LoVo (cell line): ENCODE data around the gene MMP27.
"Not testable (repeated sequence)": the region's sequence is repeated elsewhere in the genome, so short reads cannot be mapped to it uniquely, and the experiment has no call there.

Experiments
- DNase-seq: peaks from one replicate; pipeline ENCODE4 v3.0.0-alpha.2; 2016; ENCODE audit warnings: low spot score

Gene MMP27

DNA sequence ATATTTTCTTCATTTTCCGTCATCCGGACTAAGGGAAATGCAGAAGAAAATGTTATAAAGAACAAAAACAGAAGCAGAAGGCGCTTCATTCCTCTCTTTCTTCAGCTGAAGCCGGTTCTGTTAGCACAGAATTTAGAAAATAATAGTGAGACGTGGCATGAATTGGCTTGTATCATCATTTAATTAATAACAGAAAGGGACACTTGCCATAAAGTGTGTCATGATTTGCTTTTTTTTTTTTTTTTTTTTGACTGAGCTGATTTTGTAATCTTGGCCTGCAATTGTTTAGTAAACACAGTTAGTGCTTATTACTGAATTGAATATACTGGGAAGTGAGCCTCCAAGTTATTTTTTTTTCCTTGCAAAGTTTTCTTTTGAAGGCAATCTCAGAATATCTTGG, at the start of gene MMP27:
Gene MMP27, minus strand, starts transcription at position 144 of the 400 bp plus-strand sequence. Its CDS starts 55 bp downstream, at position 89.
- no peak for DNase-seq

DNA sequence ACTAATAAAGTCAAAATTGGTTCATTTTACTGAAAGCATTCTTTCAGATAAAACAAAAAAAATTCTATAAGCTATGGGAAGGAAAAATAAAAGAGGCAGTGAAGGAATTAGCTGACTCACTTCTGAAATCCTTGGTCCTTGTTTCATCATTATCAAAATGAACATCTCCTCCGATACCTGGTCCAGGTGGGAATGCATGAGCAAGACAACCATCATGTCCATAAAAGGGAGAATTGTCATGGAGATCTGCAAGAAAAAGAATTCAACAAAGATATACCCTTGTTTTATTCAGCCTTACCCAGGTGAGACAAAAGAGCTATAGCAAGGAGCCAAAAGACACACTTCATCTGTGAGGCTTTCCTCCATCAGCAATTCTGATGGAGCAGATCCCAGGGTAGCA, 47.7 kb upstream of the MMP27 start:
- DNase-seq = no peak

DNA sequence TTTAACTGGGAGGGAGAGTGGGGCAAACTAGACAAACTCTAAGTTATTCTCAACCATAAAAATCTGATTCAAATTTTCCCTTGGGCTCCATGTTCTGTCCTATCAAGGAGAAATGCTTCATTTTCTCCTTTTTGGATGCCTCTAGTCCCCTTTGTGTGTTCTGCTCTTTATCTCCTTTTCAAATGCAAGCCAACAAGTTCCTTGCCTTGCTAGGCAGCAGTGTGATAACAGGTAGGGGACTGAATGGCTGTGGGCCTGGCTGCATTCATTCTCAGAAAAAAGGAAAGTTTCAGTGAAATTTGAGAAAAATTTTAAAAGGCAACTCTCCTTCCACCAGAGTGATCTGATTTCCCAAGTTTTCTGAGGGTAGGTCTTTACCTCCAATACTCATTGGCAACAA, 46.1 kb upstream of the MMP27 start:
- no peak for DNase-seq

- DNase-seq = no peak
Observed at GRCh38 chr11:102749101-102749722, 43.6 kb upstream of the MMP27 start.

- not testable (repeated sequence) for DNase-seq
Observed at GRCh38 chr11:102746746-102747578, 41.4 kb upstream of the MMP27 start.

DNA sequence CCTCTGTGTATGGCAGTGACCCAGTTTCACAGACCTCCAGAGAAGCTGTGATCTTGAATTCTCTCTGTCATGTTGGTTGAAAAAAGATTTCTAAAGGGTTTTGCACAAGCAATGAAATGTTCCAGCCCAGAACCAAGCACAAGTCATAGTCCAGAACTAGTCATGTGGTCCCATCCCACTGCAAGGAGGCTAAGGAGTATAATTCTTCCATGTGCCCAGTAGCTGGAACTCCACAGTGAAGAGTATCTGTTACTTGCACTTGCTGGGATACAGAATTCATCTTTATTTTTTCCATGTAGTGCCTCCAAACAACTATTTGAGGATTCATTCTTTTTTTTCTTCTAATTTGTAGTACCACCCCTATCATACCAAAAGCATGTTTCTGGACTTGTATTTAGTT, 29.1 kb upstream of the MMP27 start:
- DNase-seq = no peak

DNA sequence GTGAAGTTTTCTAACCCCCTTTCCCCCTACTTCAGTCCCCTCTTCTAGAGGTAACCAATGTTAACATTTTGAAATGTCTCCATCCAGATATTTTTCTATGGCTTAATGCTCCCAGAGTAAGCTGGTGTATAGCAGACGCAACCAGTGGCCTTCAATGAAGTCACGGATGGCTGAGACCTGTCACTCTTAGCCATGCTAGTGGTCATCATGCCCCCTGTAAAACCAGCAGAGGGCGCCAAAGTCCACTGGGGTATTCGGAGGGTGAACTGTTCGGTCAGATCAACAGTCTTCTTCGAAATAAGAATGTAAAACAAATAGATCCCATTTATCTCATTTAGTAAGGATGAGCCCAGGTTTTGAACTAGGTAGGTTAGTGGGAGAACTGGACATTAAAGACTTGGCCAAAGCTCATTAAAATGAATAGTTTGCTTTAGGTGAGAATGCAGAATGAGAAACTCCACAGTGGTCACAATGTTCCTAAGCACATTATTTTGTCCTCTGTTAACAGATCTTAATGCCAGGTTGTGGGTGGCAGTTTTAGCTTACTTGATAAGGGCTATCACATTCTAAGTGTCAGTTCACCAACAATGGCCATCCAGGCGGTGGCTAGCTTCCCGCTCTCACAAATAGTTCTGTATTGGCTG, 27.8 kb upstream of the MMP27 start:
- peak; percentile 65 for DNase-seq

- DNase-seq = not testable (repeated sequence)
Observed at GRCh38 chr11:102730944-102731343, 25.4 kb upstream of the MMP27 start.

- DNase-seq = no peak
Observed at GRCh38 chr11:102729849-102730815, 24.6 kb upstream of the MMP27 start.

DNA sequence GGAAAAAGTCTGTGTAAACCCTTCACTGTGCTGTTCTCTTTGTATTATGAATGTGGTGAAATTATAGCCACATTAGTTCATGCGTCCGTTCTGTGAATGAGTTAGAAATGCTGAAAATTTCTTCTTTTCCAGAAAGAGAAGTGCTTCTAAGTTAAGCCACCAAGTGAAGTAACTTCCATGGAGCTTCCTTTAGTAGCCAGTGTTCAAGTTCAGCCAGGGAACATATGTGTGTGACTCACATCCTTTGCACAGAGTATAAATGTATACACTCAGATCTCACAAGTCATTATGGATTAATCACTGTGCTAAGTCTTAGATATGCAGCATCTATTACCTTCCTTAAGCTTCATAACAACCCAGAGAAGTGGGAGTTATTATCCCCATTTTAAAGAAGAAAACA, 22.3 kb upstream of the MMP27 start:
- DNase-seq = no peak

GRCh38 chr11:102724904-102725500, 19.4 kb upstream of the MMP27 start, which contains the start of gene MMP8:
Gene MMP8, minus strand, starts transcription at chr11:102724954. Its CDS starts 99 bp downstream, at chr11:102724855.
- no peak for DNase-seq

DNA sequence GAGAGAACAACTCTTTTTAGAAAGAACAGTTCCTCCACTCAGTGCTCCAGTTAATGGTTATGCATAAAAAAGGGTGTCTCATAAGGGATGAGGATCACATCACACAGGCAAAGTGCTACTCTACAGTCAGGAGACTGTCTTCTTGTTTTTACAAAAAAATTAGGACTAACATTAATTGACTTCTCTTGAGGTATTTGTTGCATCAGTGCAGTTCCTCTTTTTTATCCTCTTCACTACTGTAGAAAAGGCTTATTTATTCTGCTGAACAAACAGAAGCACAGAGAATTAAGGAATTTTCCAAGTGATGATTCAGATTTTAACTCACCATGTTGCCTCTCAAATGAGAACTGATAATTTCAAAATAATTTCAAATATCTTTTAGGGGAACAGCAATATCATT, 17.3 kb upstream of the MMP27 start:
- no peak for DNase-seq

- DNase-seq = no peak
Observed at GRCh38 chr11:102719620-102720277, 14.2 kb upstream of the MMP27 start.

DNA sequence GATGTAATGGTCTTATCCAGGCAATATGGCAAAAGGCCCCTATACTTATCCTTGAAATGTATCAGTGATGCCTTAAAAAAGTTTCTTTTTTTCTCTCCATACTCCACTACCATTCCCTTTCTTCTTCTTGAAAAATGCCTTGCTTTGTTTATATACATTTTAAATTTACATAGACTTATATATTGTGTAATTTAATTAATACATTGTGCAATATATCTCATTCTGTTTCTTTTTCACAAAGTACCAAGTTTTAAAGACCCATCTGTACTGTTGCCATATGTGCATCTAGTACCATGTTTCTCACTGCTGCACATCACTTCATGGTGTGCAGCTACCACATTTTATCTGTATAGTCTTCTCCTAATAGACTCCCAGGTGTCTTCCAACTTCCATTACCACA, 11.7 kb upstream of the MMP27 start:
- no peak for DNase-seq

- no peak for DNase-seq
Observed at GRCh38 chr11:102716527-102716926, 11.0 kb upstream of the MMP27 start.

- DNase-seq = no peak
Observed at GRCh38 chr11:102712137-102712536, 6.6 kb upstream of the MMP27 start.

DNA sequence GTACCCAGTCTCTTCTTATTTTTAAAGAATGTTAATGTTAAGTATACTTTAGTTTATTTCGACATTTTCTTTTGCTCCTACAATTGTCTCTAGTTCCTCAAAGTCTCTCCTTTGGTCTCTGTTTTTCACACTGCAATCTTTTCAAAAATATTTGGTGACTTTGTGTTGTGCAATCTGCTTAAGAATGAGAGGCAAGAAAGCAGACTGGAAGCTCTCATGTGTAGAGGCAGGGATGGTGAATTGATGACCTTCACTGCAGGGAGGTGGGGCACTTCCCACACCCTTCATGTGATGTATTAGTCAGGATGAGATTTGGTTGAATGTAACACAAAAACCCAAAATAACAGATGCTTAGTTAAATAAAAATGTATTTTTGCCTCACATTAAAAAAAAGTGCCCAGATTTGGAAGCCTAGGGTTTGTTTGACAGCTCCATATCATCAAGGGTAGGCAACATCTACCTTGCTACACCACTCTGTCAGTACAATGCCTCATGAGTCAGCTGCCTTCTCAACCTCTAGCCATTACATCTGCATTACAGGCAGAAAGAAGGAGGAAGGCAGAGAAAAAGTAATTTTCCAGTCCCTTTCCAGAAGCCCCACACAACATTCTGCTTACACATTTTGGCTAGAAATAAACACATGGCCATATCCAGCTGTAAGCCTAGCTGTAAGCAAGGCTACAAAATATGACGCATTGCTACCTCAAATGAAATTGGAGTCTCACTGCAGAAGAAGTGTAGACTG, 3.8 kb upstream of the MMP27 start:
- DNase-seq = no peak

- no peak for DNase-seq
Observed at GRCh38 chr11:102708654-102709053, 3.1 kb upstream of the MMP27 start.

- no peak for DNase-seq
Observed at GRCh38 chr11:102704841-102705240, 728 bp downstream of the MMP27 start.
